OCI-LY1 (cell line): ENCODE measurements around the gene XPO6.

ENCODE experiments used
- H2AFZ ChIP-seq: fragments of 200-600 bp; sonication (generic), shearing (Covaris generic); 2 replicates; pipeline ENCODE4 v1.6.0; 2014; ENCODE audit warnings: antibody characterized with exemption, mild to moderate bottlenecking, low read length
- H3F3A ChIP-seq: fragments of 200-600 bp; sonication (generic), shearing (Covaris generic); 2 replicates; pipeline ENCODE4 v1.6.0; 2014; ENCODE audit warnings: mild to moderate bottlenecking, antibody characterized with exemption, low read length, moderate library complexity; ENCODE audit not compliant: insufficient read depth
- H3K27ac ChIP-seq: fragments of 200-600 bp; sonication (generic); 2 replicates; pipeline ENCODE4 v1.5.1; 2014; ENCODE audit warnings: low read length, mixed run types, mild to moderate bottlenecking, low read depth; ENCODE audit not compliant: poor library complexity, severe bottlenecking
- H3K27me3 ChIP-seq: fragments of 200-600 bp; sonication (generic); 2 replicates; pipeline ENCODE4 v1.6.0; 2014; ENCODE audit warnings: antibody characterized with exemption, mild to moderate bottlenecking, low read length, moderate library complexity; ENCODE audit not compliant: insufficient read depth
- H3K36me3 ChIP-seq: fragments of 200-600 bp; sonication (generic); 2 replicates; pipeline ENCODE4 v1.6.1; 2014; ENCODE audit warnings: mild to moderate bottlenecking, antibody characterized with exemption, low read length, moderate library complexity, mixed read lengths; ENCODE audit not compliant: insufficient read depth
- H3K4me1 ChIP-seq: fragments of 200-600 bp; sonication (generic); 2 replicates; pipeline ENCODE4 v1.5.1; 2014; ENCODE audit warnings: mild to moderate bottlenecking, low read length, moderate library complexity; ENCODE audit not compliant: insufficient read depth, severe bottlenecking
- H3K4me2 ChIP-seq: fragments of 200-600 bp; sonication (generic), shearing (Covaris generic); 2 replicates; pipeline ENCODE4 v1.6.1; 2014; ENCODE audit warnings: low read length
- H3K4me3 ChIP-seq: fragments of 200-600 bp; sonication (generic); 2 replicates; pipeline ENCODE4 v1.5.1; 2014; ENCODE audit warnings: low read length, low read depth, mild to moderate bottlenecking, mixed read lengths; ENCODE audit not compliant: poor library complexity, severe bottlenecking
- H3K79me2 ChIP-seq: fragments of 200-600 bp; shearing (Covaris generic); 2 replicates; pipeline ENCODE4 v1.6.1; 2016; ENCODE audit warnings: mixed run types, low read length, mixed read lengths; ENCODE audit not compliant: insufficient read depth
- H3K9ac ChIP-seq: fragments of 200-600 bp; sonication (generic), shearing (Covaris generic); 2 replicates; pipeline ENCODE4 v1.6.1; 2014; ENCODE audit warnings: mild to moderate bottlenecking, low read length, mixed read lengths
- H3K9me2 ChIP-seq: fragments of 200-600 bp; sonication (generic), shearing (Covaris generic); 2 replicates; pipeline ENCODE4 v1.6.1; 2014; ENCODE audit warnings: low read depth, mild to moderate bottlenecking, low read length, mixed read lengths
- H3K9me3 ChIP-seq: fragments of 200-600 bp; shearing (Covaris generic); 2 replicates; pipeline ENCODE4 v1.6.1; 2014; ENCODE audit warnings: low read length, mixed read lengths
- H4K20me1 ChIP-seq: fragments of 200-600 bp; sonication (generic), shearing (Covaris generic); 2 replicates; pipeline ENCODE4 v1.6.0; 2016; ENCODE audit warnings: mild to moderate bottlenecking, low read length; ENCODE audit not compliant: insufficient read depth
- CTCF ChIP-seq: fragments of 200-600 bp; sonication (generic), shearing (Covaris generic); IDR thresholded peaks from 2 replicates; pipeline ENCODE4 v1.5.1; 2017; ENCODE audit warnings: mild to moderate bottlenecking, antibody characterized with exemption, low read length, moderate library complexity, mixed read lengths
- EZH2 ChIP-seq: fragments of 200-600 bp; sonication (generic), shearing (Covaris generic); IDR thresholded peaks from 2 replicates; pipeline ENCODE4 v1.8.0; 2017; ENCODE audit warnings: borderline replicate concordance, mixed run types, mild to moderate bottlenecking, antibody characterized with exemption, low read length, moderate library complexity, mixed read lengths

The XPO6 gene

GRCh38 chr16:28087140-28087660, 124.6 kb downstream of the XPO6 start:
- H3K9ac ChIP-seq: no peak overlapping the region
- H3K4me3 ChIP-seq: no peak overlapping the region
- no peak overlapping the region for H2AFZ ChIP-seq
- H3K4me2 ChIP-seq: no peak overlapping the region
- H3K36me3 ChIP-seq: no peaks in the 10 kb centered on the region
- H3F3A ChIP-seq: no peaks in the 10 kb centered on the region
- no peaks in the 10 kb centered on the region for H3K4me1 ChIP-seq
- H3K79me2 ChIP-seq: no peaks in the 10 kb centered on the region
- TF ChIP-seq EZH2 (no peak), CTCF (no peak)
- H3K27ac ChIP-seq: no peak overlapping the region
- H4K20me1 ChIP-seq: no peaks in the 10 kb centered on the region
- H3K27me3 ChIP-seq: no peaks in the 10 kb centered on the region
- no peaks in the 10 kb centered on the region for H3K9me3 ChIP-seq
- no peaks in the 10 kb centered on the region for H3K9me2 ChIP-seq

GRCh38 chr16:28086186-28087139, 125.3 kb downstream of the XPO6 start:
- Histone ChIP-seq H3K27ac (no peak overlapping the region), H3K79me2 (no peaks in the 10 kb centered on the region), H2AFZ (no peak overlapping the region), H3K9me2 (no peaks in the 10 kb centered on the region), H3K4me2 (no peak overlapping the region), H4K20me1 (no peaks in the 10 kb centered on the region), H3K4me1 (no peaks in the 10 kb centered on the region), H3K36me3 (no peaks in the 10 kb centered on the region), H3K27me3 (no peaks in the 10 kb centered on the region), H3F3A (no peaks in the 10 kb centered on the region), H3K4me3 (no peak overlapping the region), H3K9ac (no peak overlapping the region), H3K9me3 (no peaks in the 10 kb centered on the region)
- TF ChIP-seq EZH2 (no peak), CTCF (no peak)

- H3K4me2 ChIP-seq: no peak overlapping the region
- H3K9me2 ChIP-seq: no peaks in the 10 kb centered on the region
- no peaks in the 10 kb centered on the region for H4K20me1 ChIP-seq
- H3K4me3 ChIP-seq: no peak overlapping the region
- no peaks in the 10 kb centered on the region for H3K27me3 ChIP-seq
- H3K27ac ChIP-seq: no peak overlapping the region
- TF ChIP-seq EZH2: no peak
- TF ChIP-seq CTCF: no peak
- no peaks in the 10 kb centered on the region for H3K79me2 ChIP-seq
- H3F3A ChIP-seq: no peaks in the 10 kb centered on the region
- no peaks in the 10 kb centered on the region for H3K9me3 ChIP-seq
- no peaks in the 10 kb centered on the region for H3K36me3 ChIP-seq
- H2AFZ ChIP-seq: no peak overlapping the region
- H3K4me1 ChIP-seq: no peaks in the 10 kb centered on the region
- H3K9ac ChIP-seq: no peak overlapping the region
Observed at GRCh38 chr16:28085389-28086171, 126.2 kb downstream of the XPO6 start.
